GM12878 (cell line): ENCODE measurements around the gene GTPBP6. TPM values are rescaled to one million over a fixed set of nuclear protein-coding genes. Genes with fewer than 3 reads are reported as not detected.

Source experiments
- ATAC-seq: fragments of 200-7000 bp; cut with Tn5 transposase; 3 replicates; pipeline ENCODE4 v1.9.1; 2020; ENCODE audit warnings: mild to moderate bottlenecking, moderate library complexity
- BruUV-seq: library from RNA; stranded (reverse); fragments of 400-500 nt; replicated peaks from 2 replicates; lab custom pipeline; 2021; lab: Mats Ljungman, UMichigan
- CTCF ChIA-PET: fragments of 300-600 bp; sonication (Branson Sonifier 250); formaldehyde crosslinking; extraction: SDS; loops from one replicate; lab custom pipeline; 2021; ENCODE audit warnings: inconsistent platforms; lab: Yijun Ruan, JAX
- POLR2A ChIA-PET: fragments of 350-600 bp; formaldehyde crosslinking; extraction: SDS; loops from one replicate; lab custom pipeline; 2021; ENCODE audit warnings: inconsistent platforms; lab: Charles Lee
- RAD21 ChIA-PET: fragments of 300-600 bp; sonication (Branson Sonifier 250); formaldehyde crosslinking; loops from one replicate; lab custom pipeline; 2023; ENCODE audit warnings: antibody characterized with exemption; ENCODE audit not compliant: unreplicated experiment; lab: Charles Lee
- SMC1A ChIA-PET: fragments of 300-600 bp; sonication (Branson Sonifier 250); formaldehyde crosslinking; loops from one replicate; lab custom pipeline; 2023; ENCODE audit not compliant: unreplicated experiment, uncharacterized antibody; lab: Charles Lee
- DNase-seq: peaks from one replicate; pipeline ENCODE4 v3.0.0-alpha.2; 2011; ENCODE audit warnings: low read depth, low spot score
- FAIRE-seq: peaks from 3 replicates; lab custom pipeline; 2011; peaks lifted over from hg19 to GRCh38; lab: Jason Lieb, UNC
- H2AFZ ChIP-seq: 2 replicates; pipeline ENCODE4 v1.6.0; 2011; ENCODE audit warnings: low read depth, low read length, control low read depth; ENCODE audit not compliant: control insufficient read depth
- H3K27ac ChIP-seq: 2 replicates; pipeline ENCODE4 v1.5.1; 2011; ENCODE audit warnings: control low read depth; ENCODE audit not compliant: control insufficient read depth, insufficient read depth
- H3K27me3 ChIP-seq, 2 experiments: replicated peaks in 1 of 2; 2 replicates each; pipeline versions ENCODE4 v1.6.0 to v1.6.1; 2011; ENCODE audit warnings: low read length in 1 of 2; ENCODE audit not compliant: control insufficient read depth in 2 of 2, insufficient read depth in 2 of 2
- H3K36me3 ChIP-seq, 2 experiments: 2 replicates each; pipeline ENCODE4 v1.5.1; 2011; ENCODE audit warnings: low read length in 1 of 2; ENCODE audit not compliant: control insufficient read depth in 2 of 2, insufficient read depth in 2 of 2
- H3K4me1 ChIP-seq: 2 replicates; pipeline ENCODE4 v1.6.1; 2011; ENCODE audit warnings: mild to moderate bottlenecking, low read length, moderate library complexity, mixed read lengths; ENCODE audit not compliant: control insufficient read depth, insufficient read depth
- H3K4me2 ChIP-seq: 2 replicates; pipeline ENCODE4 v1.6.0; 2011; ENCODE audit warnings: control low read depth; ENCODE audit not compliant: control insufficient read depth, insufficient read depth
- H3K4me3 ChIP-seq: fragments of 200-600 bp; sonication (generic); 2 replicates; pipeline ENCODE4 v1.5.1; 2016
- H3K79me2 ChIP-seq: 2 replicates; pipeline ENCODE4 v1.6.0; 2011; ENCODE audit warnings: low read length; ENCODE audit not compliant: control insufficient read depth, insufficient read depth
- H3K9ac ChIP-seq: 2 replicates; pipeline ENCODE4 v1.8.0; 2011; ENCODE audit warnings: low read length, control low read depth, mixed read lengths; ENCODE audit not compliant: control insufficient read depth, insufficient read depth
- H3K9me3 ChIP-seq: replicated peaks from 3 replicates; pipeline ENCODE4 v1.5.1; 2011; ENCODE audit warnings: mild to moderate bottlenecking, low read length; ENCODE audit not compliant: control insufficient read depth, insufficient read depth
- H4K20me1 ChIP-seq: 2 replicates; pipeline ENCODE4 v1.6.0; 2011; ENCODE audit not compliant: control insufficient read depth, insufficient read depth
- EED ChIP-seq: sonication (generic); IDR thresholded peaks from 2 replicates; pipeline ENCODE4 v1.6.1; 2016; ENCODE audit warnings: antibody characterized with exemption, low read depth
- FOXM1 ChIP-seq: IDR thresholded peaks from 2 replicates; pipeline ENCODE4 v1.6.1; 2012; ENCODE audit warnings: low read depth, mild to moderate bottlenecking, inconsistent platforms, low read length, moderate library complexity
- HDGF ChIP-seq: fragments of 450-650 bp; IDR thresholded peaks from 2 replicates; pipeline ENCODE4 v1.6.1; 2016; ENCODE audit warnings: antibody characterized with exemption
- NFYB ChIP-seq: IDR thresholded peaks from 2 replicates; pipeline ENCODE4 v1.6.1; 2011; ENCODE audit warnings: low read depth, mild to moderate bottlenecking, low read length, improper control_type of control experiment, moderate library complexity; ENCODE audit not compliant: insufficient read depth
- NR2C2 ChIP-seq: IDR thresholded peaks from 2 replicates; pipeline ENCODE4 v1.6.1; 2011; ENCODE audit warnings: borderline replicate concordance, low read depth; ENCODE audit not compliant: control insufficient read depth, insufficient read length
- RBBP5 ChIP-seq: fragments of 200-600 bp; sonication (generic); conservative IDR thresholded peaks from 2 replicates; pipeline ENCODE4 v1.6.1; 2016
- RELA ChIP-seq: fragments of 450-650 bp; IDR thresholded peaks from 2 replicates; pipeline ENCODE4 v1.8.0; 2014; ENCODE audit warnings: borderline replicate concordance; ENCODE audit not compliant: partially characterized antibody
- WGBS: methylation state at CpG from one replicate; pipeline ENCODE4 v1.1.6; 2016; ENCODE audit warnings: low lambda C conversion rate; ENCODE audit not compliant: insufficient replicate concordance, insufficient coverage; ENCODE audit errors: missing lambda C conversion rate; 5-methylcytosine and 5-hydroxymethylcytosine counted together
- in situ Hi-C: fragments of 300-500 bp; cut with MboI; formaldehyde crosslinking; loops from 9 replicates; pipeline ENCODE4 v1.14.3; 2018; ENCODE audit warnings: mixed read lengths
- intact Hi-C: fragments of 100-400 bp; cut with micrococcal nuclease; formaldehyde crosslinking; loops from one replicate; pipeline ENCODE4 v1.14.2; 2022; ENCODE audit not compliant: unreplicated experiment
- polyA plus RNA-seq, 11 experiments: library from polyadenylated mRNA; depleted of rRNA in 4 of 11; unstranded in 6 of 11; stranded (reverse) in 5 of 11; fragments of >200 nt; fragmentation: Nextera tagmentation in 4 of 11; fragmentation: Illumina TruSeq in 1 of 11; extraction: Ambion mirVana in 4 of 11; extraction: Trizol in 1 of 11; gene quantifications; 1 replicate in 1 of 11; 2 replicates in 10 of 11; pipeline versions ENCODE4 v1.2.1 to v1.2.3, GENCODE V29; 2011 to 2016; ENCODE audit warnings: inconsistent platforms in 2 of 11, missing spikeins in 2 of 11, low read depth in 1 of 11
- total RNA-seq, 4 experiments: library from RNA; depleted of rRNA in 3 of 4; stranded (reverse); fragments of >200 nt in 3 of 4; fragmentation: Illumina TruSeq in 1 of 4; extraction: Trizol in 1 of 4; gene quantifications; 2 replicates each; pipeline versions ENCODE4 v1.2.1 to v1.2.3, GENCODE V29; 2013 to 2021

Gene GTPBP6
- total and polyA plus RNA-seq, 10 of the 15 experiments (the other 5 are each of a cell fraction or from before 2014, with no cell fraction given) = 0.31 to 71.0 (median 21.1) TPM

DNA sequence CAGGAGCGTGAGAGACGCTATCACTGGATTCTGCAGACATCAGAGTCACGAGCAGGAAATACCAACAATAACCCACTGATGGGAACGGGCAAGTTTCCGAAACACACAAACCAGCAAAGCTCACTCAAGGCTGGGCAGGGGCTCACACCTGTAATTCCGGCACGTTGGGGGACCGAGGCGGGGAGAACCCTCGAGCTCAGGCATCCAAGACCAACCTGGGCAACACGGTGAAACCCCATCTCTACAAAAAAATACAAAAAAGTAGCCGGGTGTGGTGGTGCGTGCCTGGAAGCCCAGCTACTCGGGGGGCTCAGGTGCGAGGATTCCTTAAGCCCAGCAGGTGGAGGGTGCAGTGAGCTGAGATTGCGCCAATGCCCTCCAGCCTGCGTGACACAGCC, 17.2 kb upstream of the GTPBP6 start:
- Histone ChIP-seq H3K79me2 (no peaks in the 10 kb centered on the region), H3K9ac (no peak overlapping the region), H3K27me3 (no peaks in the 10 kb centered on the region), H3K4me1 (no peaks in the 10 kb centered on the region), H3K36me3 (no peaks in the 10 kb centered on the region), H4K20me1 (no peaks in the 10 kb centered on the region), H3K4me2 (no peak overlapping the region), H3K27ac (no peak overlapping the region), H3K4me3 (no peak overlapping the region), H3K9me3 (no peaks in the 10 kb centered on the region; the same call in 1 of the 3 replicates), H2AFZ (no peak overlapping the region)
- ChIA-PET RAD21 (no interaction called here), CTCF (no interaction called here), SMC1A (no interaction called here), POLR2A (no interaction called here)
- intact Hi-C loops = no loop called here
- no peak for TF ChIP-seq RBBP5
- TF ChIP-seq NFYB = no peak
- no peak for TF ChIP-seq RELA
- no peak for TF ChIP-seq HDGF
- TF ChIP-seq NR2C2 = no peak
- TF ChIP-seq EED = no peak
- ATAC-seq = no peak
- no peak for FAIRE-seq
- in situ Hi-C loops = no loop called here
- 89% methylated on average over 17 of the region's 17 CpGs for WGBS
- no peak for DNase-seq
- BruUV-seq = no TSS peak

DNA sequence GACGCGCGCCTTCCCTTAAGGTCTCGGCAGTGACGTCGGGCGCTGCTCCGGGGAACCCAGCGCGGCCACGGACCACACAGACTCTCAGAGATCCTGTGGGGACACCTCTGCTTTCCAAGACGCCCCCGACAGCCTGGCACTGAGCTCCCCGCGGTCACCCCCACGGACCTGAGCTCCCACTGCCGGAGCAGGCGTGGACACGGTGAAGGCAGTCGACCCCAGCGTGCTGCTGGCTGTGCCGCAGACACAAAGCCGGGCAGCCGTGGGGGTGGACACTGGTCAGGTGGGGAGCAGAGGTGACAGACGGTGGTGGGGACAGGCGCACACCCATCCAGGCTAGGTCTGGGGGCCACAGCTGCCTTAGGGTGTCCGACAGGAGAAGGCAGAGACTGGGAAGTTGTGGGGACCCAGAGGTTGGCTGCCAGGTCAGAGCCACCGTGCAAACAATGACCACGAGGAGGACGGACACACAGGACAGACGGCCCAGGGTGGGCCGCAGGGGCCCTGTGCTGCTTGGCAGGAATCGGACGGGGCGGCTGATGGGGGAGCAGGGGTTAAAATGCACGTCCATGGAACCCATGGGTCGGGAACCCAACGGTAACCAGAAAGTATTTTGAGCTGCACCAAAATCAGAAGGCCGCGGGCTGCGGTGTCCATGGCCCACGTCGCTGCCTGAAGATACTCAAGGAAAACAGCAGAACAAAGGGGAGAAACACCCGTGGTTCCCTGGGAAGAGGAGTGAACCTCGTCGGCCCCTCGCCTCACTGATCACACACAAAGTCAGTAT, 16.6 kb upstream of the GTPBP6 start:
- Histone ChIP-seq H3K4me1 (no peaks in the 10 kb centered on the region), H3K9me3 (no peaks in the 10 kb centered on the region; the same call in 1 of the 3 replicates), H3K4me2 (no peak overlapping the region), H3K79me2 (no peaks in the 10 kb centered on the region), H3K4me3 (no peak overlapping the region), H2AFZ (no peak overlapping the region), H3K9ac (no peak overlapping the region), H3K36me3 (no peaks in the 10 kb centered on the region), H4K20me1 (no peaks in the 10 kb centered on the region), H3K27me3 (no peaks in the 10 kb centered on the region), H3K27ac (no peak overlapping the region)
- in situ Hi-C loops = no loop called here
- ChIA-PET CTCF (no interaction called here), POLR2A (no interaction called here), SMC1A (no interaction called here), RAD21 (no interaction called here)
- BruUV-seq = no TSS peak
- FAIRE-seq (no peak), ATAC-seq (no peak), DNase-seq (no peak)
- 95% methylated on average over 39 of the region's 47 CpGs for WGBS
- no peak for TF ChIP-seq FOXM1
- intact Hi-C loops = no loop called here
